Activated CD4-positive, alpha-beta T cell treated with anti-CD3 and anti-CD28 coated beads, Interleukin-2, amount 10 ng/mL, durations not matched to agents 24 days and 14 days (primary cell): ENCODE data around the gene UBR1. TPM values are rescaled to one million over a fixed set of nuclear protein-coding genes. Genes with fewer than 3 reads are reported as not detected.

Source experiments
- DNase-seq: peaks from one replicate; pipeline ENCODE4 v3.0.0; 2022
- H3K27ac Mint-ChIP-seq: one replicate; pipeline ENCODE4 v1.8.0; 2022; ENCODE audit warnings: mild to moderate bottlenecking, mixed read lengths
- H3K27me3 Mint-ChIP-seq: one replicate; pipeline ENCODE4 v1.8.0; 2022; ENCODE audit warnings: mixed read lengths
- H3K36me3 Mint-ChIP-seq: one replicate; pipeline ENCODE4 v1.8.0; 2022; ENCODE audit warnings: low read depth, mild to moderate bottlenecking, mixed read lengths
- H3K4me1 Mint-ChIP-seq: one replicate; pipeline ENCODE4 v1.8.0; 2021; ENCODE audit warnings: mixed read lengths
- H3K4me3 Mint-ChIP-seq: one replicate; pipeline ENCODE4 v1.8.0; 2022; ENCODE audit warnings: mild to moderate bottlenecking, moderate library complexity, mixed read lengths
- H3K9me3 Mint-ChIP-seq: one replicate; pipeline ENCODE4 v1.8.0; 2021; ENCODE audit warnings: mixed read lengths
- intact Hi-C: fragments of 100-400 bp; cut with micrococcal nuclease; formaldehyde crosslinking; loops from one replicate; pipeline ENCODE4 v1.15.1; 2023
- total RNA-seq: library from RNA; stranded (reverse); gene quantifications from 2 replicates; pipeline ENCODE4 v1.2.3, GENCODE V29; 2022

Gene UBR1
- total RNA-seq, 1 donor from 2014 or later, result 34.3 TPM

DNA sequence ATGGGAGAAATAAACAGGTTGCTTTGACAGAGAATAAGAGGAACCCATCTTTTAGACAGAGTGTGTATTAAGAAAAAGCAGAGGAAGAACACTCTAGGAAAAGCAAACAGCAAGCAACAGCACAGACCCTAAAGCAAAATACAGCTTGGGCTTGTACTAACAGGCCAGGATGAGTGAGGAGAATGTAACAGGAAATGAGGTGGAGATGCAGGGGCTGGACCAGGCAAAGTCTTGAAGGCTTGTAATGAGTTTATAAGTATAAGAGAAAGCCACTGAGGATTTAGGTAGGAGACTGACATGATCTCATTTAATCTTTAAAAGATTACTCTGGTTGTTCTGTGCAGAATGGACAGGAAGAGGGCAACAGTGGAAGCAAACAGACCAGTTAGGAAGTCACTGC is 4.9 kb downstream of the UBR1 start:
- peaks cover 58% of the 10 kb centered on the region for H3K4me1 Mint-ChIP-seq
- peaks cover 51% of the 10 kb centered on the region for H3K36me3 Mint-ChIP-seq
- H3K27me3 Mint-ChIP-seq, result no peaks in the 10 kb centered on the region
- H3K4me3 Mint-ChIP-seq, result no peak overlapping the region
- no peak for DNase-seq
- peak overlapping the region; percentile 40 for H3K27ac Mint-ChIP-seq
- intact Hi-C loops, result no loop called here
- H3K9me3 Mint-ChIP-seq, result no peaks in the 10 kb centered on the region

GRCh38 chr15:43099105-43099845 is 6.6 kb downstream of the UBR1 start:
- Mint-ChIP-seq H3K36me3 (peaks cover 51% of the 10 kb centered on the region), H3K4me3 (no peak overlapping the region), H3K27me3 (no peaks in the 10 kb centered on the region), H3K9me3 (no peaks in the 10 kb centered on the region), H3K27ac (no peak overlapping the region), H3K4me1 (peaks cover 63% of the 10 kb centered on the region)
- DNase-seq, result no peak
- intact Hi-C loops, result no loop called here

- peaks cover 41% of the 10 kb centered on the region for H3K4me1 Mint-ChIP-seq
- H3K9me3 Mint-ChIP-seq, result no peaks in the 10 kb centered on the region
- no peak overlapping the region for H3K4me3 Mint-ChIP-seq
- H3K27ac Mint-ChIP-seq, result peak overlapping the region; percentile 38
- intact Hi-C loops, result no loop called here
- DNase-seq, result no peak
- H3K27me3 Mint-ChIP-seq, result no peaks in the 10 kb centered on the region
- H3K36me3 Mint-ChIP-seq, result peaks cover 44% of the 10 kb centered on the region
Measured at GRCh38 chr15:43096411-43096810, 9.4 kb downstream of the UBR1 start.

- H3K36me3 Mint-ChIP-seq, result peaks cover 38% of the 10 kb centered on the region
- H3K27ac Mint-ChIP-seq, result no peak overlapping the region
- intact Hi-C loops, result no loop called here
- no peaks in the 10 kb centered on the region for H3K9me3 Mint-ChIP-seq
- no peak overlapping the region for H3K4me3 Mint-ChIP-seq
- DNase-seq, result no peak
- peaks cover 35% of the 10 kb centered on the region for H3K4me1 Mint-ChIP-seq
- H3K27me3 Mint-ChIP-seq, result no peaks in the 10 kb centered on the region
Measured at GRCh38 chr15:43095708-43096347, 10.0 kb downstream of the UBR1 start.

GRCh38 chr15:43095243-43095642 is 10.6 kb downstream of the UBR1 start:
- H3K4me1 Mint-ChIP-seq, result peaks cover 32% of the 10 kb centered on the region
- no peaks in the 10 kb centered on the region for H3K9me3 Mint-ChIP-seq
- no peaks in the 10 kb centered on the region for H3K27me3 Mint-ChIP-seq
- DNase-seq, result no peak
- intact Hi-C loops, result no loop called here
- peaks cover 35% of the 10 kb centered on the region for H3K36me3 Mint-ChIP-seq
- no peak overlapping the region for H3K27ac Mint-ChIP-seq
- H3K4me3 Mint-ChIP-seq, result no peak overlapping the region

GRCh38 chr15:43094416-43095030 is 11.3 kb downstream of the UBR1 start:
- Mint-ChIP-seq H3K4me3 (no peak overlapping the region), H3K27me3 (no peaks in the 10 kb centered on the region), H3K4me1 (peaks cover 32% of the 10 kb centered on the region), H3K9me3 (no peaks in the 10 kb centered on the region), H3K36me3 (peaks cover 36% of the 10 kb centered on the region), H3K27ac (no peak overlapping the region)
- no peak for DNase-seq
- intact Hi-C loops, result no loop called here

DNA sequence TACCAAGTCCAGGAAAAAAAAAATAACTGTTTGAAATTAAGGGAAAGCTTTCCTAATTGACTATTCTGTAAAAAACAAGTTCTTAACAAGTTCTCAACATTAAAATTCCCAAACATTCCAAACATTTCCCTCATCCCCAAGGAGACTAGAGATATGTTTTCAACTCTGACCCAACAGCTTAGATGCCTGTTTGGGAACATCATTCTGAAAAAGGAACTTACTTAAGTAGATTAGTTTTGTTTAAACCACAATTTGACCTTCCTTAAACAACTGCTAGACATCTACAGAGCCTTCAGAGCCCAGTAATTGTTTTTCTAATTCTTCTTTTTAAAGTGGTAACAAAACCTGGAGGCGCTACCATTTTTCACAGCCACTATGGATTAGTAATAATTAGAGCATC is 12.8 kb downstream of the UBR1 start:
- peaks cover 31% of the 10 kb centered on the region for H3K4me1 Mint-ChIP-seq
- H3K27me3 Mint-ChIP-seq, result no peaks in the 10 kb centered on the region
- no peak overlapping the region for H3K27ac Mint-ChIP-seq
- no peak overlapping the region for H3K4me3 Mint-ChIP-seq
- no peak for DNase-seq
- H3K9me3 Mint-ChIP-seq, result no peaks in the 10 kb centered on the region
- H3K36me3 Mint-ChIP-seq, result peaks cover 38% of the 10 kb centered on the region
- intact Hi-C loops, result no loop called here

GRCh38 chr15:43091859-43092258 is 14.0 kb downstream of the UBR1 start:
- Mint-ChIP-seq H3K9me3 (no peaks in the 10 kb centered on the region), H3K27ac (no peak overlapping the region), H3K36me3 (peaks cover 30% of the 10 kb centered on the region), H3K4me3 (no peak overlapping the region), H3K27me3 (no peaks in the 10 kb centered on the region), H3K4me1 (peaks cover 25% of the 10 kb centered on the region)
- no peak for DNase-seq
- intact Hi-C loops, result no loop called here

GRCh38 chr15:43086551-43086950 is 19.3 kb downstream of the UBR1 start:
- H3K36me3 Mint-ChIP-seq, result peaks cover 40% of the 10 kb centered on the region
- intact Hi-C loops, result no loop called here
- H3K4me3 Mint-ChIP-seq, result no peak overlapping the region
- no peak for DNase-seq
- H3K27me3 Mint-ChIP-seq, result no peaks in the 10 kb centered on the region
- H3K9me3 Mint-ChIP-seq, result no peaks in the 10 kb centered on the region
- H3K27ac Mint-ChIP-seq, result no peak overlapping the region
- H3K4me1 Mint-ChIP-seq, result peaks cover 14% of the 10 kb centered on the region

DNA sequence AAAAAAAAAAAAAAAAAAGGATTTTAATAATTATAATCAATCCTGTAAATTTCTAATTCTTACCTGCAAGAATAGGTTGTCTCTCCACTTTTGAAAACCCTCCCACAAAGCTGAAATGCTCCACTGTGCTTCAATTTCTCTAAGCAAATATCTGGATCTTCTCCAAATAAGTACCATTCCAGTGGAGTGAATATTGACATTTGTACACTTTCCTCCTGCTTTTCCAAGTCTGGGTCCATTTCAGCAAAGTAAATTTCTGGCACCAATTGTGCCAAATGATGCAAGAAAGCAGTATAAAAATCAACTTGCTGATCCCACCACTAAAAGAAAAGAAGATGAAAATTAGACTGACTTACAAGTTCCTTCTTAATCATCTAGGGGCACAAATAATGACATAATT is 19.9 kb downstream of the UBR1 start:
- H3K4me1 Mint-ChIP-seq, result peaks cover 14% of the 10 kb centered on the region
- H3K36me3 Mint-ChIP-seq, result peaks cover 44% of the 10 kb centered on the region
- no peak overlapping the region for H3K27ac Mint-ChIP-seq
- H3K9me3 Mint-ChIP-seq, result no peaks in the 10 kb centered on the region
- intact Hi-C loops, result no loop called here
- H3K4me3 Mint-ChIP-seq, result no peak overlapping the region
- H3K27me3 Mint-ChIP-seq, result no peaks in the 10 kb centered on the region
- DNase-seq, result no peak

- no peak overlapping the region for H3K27ac Mint-ChIP-seq
- H3K27me3 Mint-ChIP-seq, result no peaks in the 10 kb centered on the region
- peaks cover 52% of the 10 kb centered on the region for H3K36me3 Mint-ChIP-seq
- H3K9me3 Mint-ChIP-seq, result no peaks in the 10 kb centered on the region
- peaks cover 17% of the 10 kb centered on the region for H3K4me1 Mint-ChIP-seq
- intact Hi-C loops, result no loop called here
- H3K4me3 Mint-ChIP-seq, result no peak overlapping the region
- no peak for DNase-seq
Measured at GRCh38 chr15:43082509-43082908, 23.3 kb downstream of the UBR1 start.

DNA sequence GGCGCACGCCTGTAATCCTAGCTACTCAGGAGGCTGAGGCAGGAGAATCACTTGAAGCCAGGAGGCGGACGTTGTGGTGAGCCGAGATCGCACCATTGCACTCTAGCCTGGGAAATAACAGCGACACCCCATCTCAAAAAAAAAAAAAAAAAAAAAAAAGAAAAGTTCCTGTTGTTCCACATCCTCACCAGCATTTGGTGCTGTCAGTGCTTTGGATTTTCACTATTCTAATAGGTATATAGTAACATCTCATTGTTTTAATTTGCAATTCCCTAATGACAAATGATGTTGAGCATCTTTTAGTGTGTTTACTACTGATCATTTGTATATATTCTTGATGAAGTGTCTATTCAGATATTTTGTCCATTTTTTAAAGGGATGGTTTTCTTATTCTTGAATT is 24.6 kb downstream of the UBR1 start:
- Mint-ChIP-seq H3K27me3 (no peaks in the 10 kb centered on the region), H3K4me3 (no peak overlapping the region), H3K4me1 (peaks cover 12% of the 10 kb centered on the region), H3K36me3 (peaks cover 46% of the 10 kb centered on the region), H3K9me3 (no peaks in the 10 kb centered on the region), H3K27ac (no peak overlapping the region)
- DNase-seq, result no peak
- intact Hi-C loops, result no loop called here

DNA sequence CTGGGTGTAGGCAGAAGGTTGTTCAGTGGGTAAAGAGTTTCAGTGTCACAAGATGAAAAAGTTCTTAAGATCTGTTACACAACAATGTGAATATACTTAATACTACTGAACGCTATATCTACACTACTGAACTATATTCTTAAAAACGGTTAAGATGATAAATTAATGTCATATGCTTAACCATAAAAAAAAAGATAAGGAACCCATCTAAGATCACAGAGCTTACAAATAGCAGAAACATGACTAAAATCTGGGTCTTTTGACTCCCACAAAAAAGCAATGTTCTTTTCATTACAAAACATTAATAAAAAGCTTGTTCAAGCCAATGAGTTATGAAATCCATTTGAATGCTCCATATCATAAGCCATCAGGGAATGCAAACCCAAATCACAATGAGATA is 34.4 kb downstream of the UBR1 start:
- no peak for DNase-seq
- Mint-ChIP-seq H3K4me1 (peaks cover 5% of the 10 kb centered on the region), H3K27ac (no peak overlapping the region), H3K9me3 (no peaks in the 10 kb centered on the region), H3K4me3 (no peak overlapping the region), H3K36me3 (peaks cover 58% of the 10 kb centered on the region), H3K27me3 (no peaks in the 10 kb centered on the region)
- intact Hi-C loops, result no loop called here

DNA sequence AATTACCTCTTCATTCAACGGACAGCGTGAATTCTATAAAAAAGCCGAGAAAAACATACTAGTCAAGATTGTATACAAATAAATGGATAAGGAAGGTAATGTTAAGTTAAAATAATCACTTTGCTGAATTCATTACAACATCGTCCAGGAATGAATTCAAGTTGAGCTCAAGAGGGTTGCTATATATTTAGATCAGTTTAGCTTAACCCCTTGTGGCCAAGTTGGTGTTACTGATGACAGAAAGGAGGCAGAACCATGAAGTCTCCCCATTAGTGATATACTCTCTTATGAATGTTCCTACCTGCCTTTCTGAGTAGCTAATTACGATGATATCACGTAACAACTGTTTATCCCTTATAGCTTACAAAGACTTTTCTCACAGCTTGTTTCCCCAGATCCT is 34.9 kb downstream of the UBR1 start:
- no peaks in the 10 kb centered on the region for H3K9me3 Mint-ChIP-seq
- peaks cover 5% of the 10 kb centered on the region for H3K4me1 Mint-ChIP-seq
- no peak overlapping the region for H3K27ac Mint-ChIP-seq
- no peak for DNase-seq
- peaks cover 63% of the 10 kb centered on the region for H3K36me3 Mint-ChIP-seq
- intact Hi-C loops, result no loop called here
- no peak overlapping the region for H3K4me3 Mint-ChIP-seq
- H3K27me3 Mint-ChIP-seq, result no peaks in the 10 kb centered on the region
